A549 (cell line): Measurements from ENCODE around the gene ACBD7. TPM values are rescaled to one million over a fixed set of nuclear protein-coding genes. Genes with fewer than 3 reads are reported as not detected.

Experiments
- ATAC-seq, 2 experiments: fragments of 200-7000 bp in 1 of 2; fragments of >200 bp in 1 of 2; cut with Nextera tagmentation in 1 of 2; cut with Tn5 transposase in 1 of 2; 3 replicates each; pipeline versions ENCODE4 v1.8.0 to v1.9.1; 2018 to 2020; ENCODE audit warnings: mild to moderate bottlenecking in 1 of 2, moderate library complexity in 1 of 2
- CTCF ChIA-PET: fragments of 300-600 bp; sonication (Branson Sonifier 250); formaldehyde crosslinking; extraction: SDS; loops from one replicate; lab custom pipeline; 2021; ENCODE audit warnings: antibody characterized with exemption, inconsistent platforms; lab: Yijun Ruan, JAX
- POLR2A ChIA-PET: fragments of 350-600 bp; formaldehyde crosslinking; extraction: SDS; loops from one replicate; lab custom pipeline; 2021; ENCODE audit warnings: antibody characterized with exemption, inconsistent platforms; lab: Yijun Ruan, JAX
- DNase-seq, 2 experiments: peaks; one replicate each; pipeline versions ENCODE4 v3.0.0 to v3.0.0-alpha.2; 2011 to 2016; ENCODE audit warnings: low read depth in 1 of 2, low spot score in 1 of 2
- FAIRE-seq: peaks from 2 replicates; lab custom pipeline; 2011; peaks lifted over from hg19 to GRCh38; lab: Jason Lieb, UNC
- H3K27ac ChIP-seq, 2 experiments: fragments of >200 bp; sonication (Bioruptor Twin); formaldehyde crosslinking; 3 replicates each; pipeline ENCODE4 v1.5.1; 2016 to 2017
- H3K4me1 ChIP-seq: fragments of >200 bp; sonication (Bioruptor Twin); formaldehyde crosslinking; 3 replicates; pipeline ENCODE4 v1.6.1; 2016
- H3K4me2 ChIP-seq: fragments of >200 bp; sonication (Bioruptor Twin); formaldehyde crosslinking; 3 replicates; pipeline ENCODE4 v1.6.1; 2016
- H3K4me3 ChIP-seq: fragments of >200 bp; sonication (Bioruptor Twin); formaldehyde crosslinking; 3 replicates; pipeline ENCODE4 v1.5.1; 2016
- H3K9me3 ChIP-seq: fragments of >200 bp; sonication (Bioruptor Twin); formaldehyde crosslinking; 3 replicates; pipeline ENCODE4 v1.6.1; 2016
- BCL3 ChIP-seq: fragments of >200 bp; sonication (Bioruptor Twin); formaldehyde crosslinking; IDR thresholded peaks from 3 replicates; pipeline ENCODE4 v1.6.1; 2016
- CBX8 ChIP-seq: fragments of 200-600 bp; sonication (generic); IDR thresholded peaks from 2 replicates; pipeline ENCODE4 v1.6.1; 2016
- CHD4 ChIP-seq: fragments of 200-600 bp; sonication (generic); IDR thresholded peaks from 2 replicates; pipeline ENCODE4 v1.6.1; 2016; ENCODE audit warnings: antibody characterized with exemption, mild to moderate bottlenecking, borderline replicate concordance
- ELK1 ChIP-seq: fragments of 150-350 bp; IDR thresholded peaks from 2 replicates; pipeline ENCODE4 v1.6.1; 2014; ENCODE audit warnings: low read depth, mild to moderate bottlenecking, low read length
- ESRRA ChIP-seq: fragments of 150-350 bp; IDR thresholded peaks from 2 replicates; pipeline ENCODE4 v1.6.1; 2014; ENCODE audit warnings: mild to moderate bottlenecking, low read length, borderline replicate concordance
- FOSB ChIP-seq: fragments of 250-450 bp; sonication (Bioruptor Pico); IDR thresholded peaks from 2 replicates; pipeline ENCODE4 v1.5.0; 2020; ENCODE audit warnings: mild to moderate bottlenecking, moderate library complexity
- FOXS1 ChIP-seq: fragments of 250-450 bp; sonication (Bioruptor Pico); IDR thresholded peaks from 2 replicates; pipeline ENCODE4 v1.5.0; 2020; ENCODE audit warnings: mild to moderate bottlenecking, moderate library complexity
- HDAC2 ChIP-seq: fragments of 200-600 bp; sonication (generic); IDR thresholded peaks from 2 replicates; pipeline ENCODE4 v1.6.1; 2016
- HES2 ChIP-seq: fragments of >200 bp; sonication (Bioruptor Twin); formaldehyde crosslinking; IDR thresholded peaks from 2 replicates; pipeline ENCODE4 v1.6.1; 2016
- HEYL ChIP-seq: fragments of 250-450 bp; sonication (Bioruptor Pico); IDR thresholded peaks from 2 replicates; pipeline ENCODE4 v1.8.0; 2021; ENCODE audit warnings: mild to moderate bottlenecking, moderate library complexity
- HOXB5 ChIP-seq: fragments of 250-450 bp; sonication (Bioruptor Pico); IDR thresholded peaks from 2 replicates; pipeline ENCODE4 v1.5.0; 2020; ENCODE audit warnings: mild to moderate bottlenecking, moderate library complexity
- JUNB ChIP-seq: fragments of >200 bp; sonication (Bioruptor Twin); formaldehyde crosslinking; IDR thresholded peaks from 2 replicates; pipeline ENCODE4 v1.6.1; 2016
- NFE2L2 ChIP-seq: fragments of 150-350 bp; conservative IDR thresholded peaks from 2 replicates; pipeline ENCODE4 v1.6.1; 2014; ENCODE audit warnings: low read length
- NPAS2 ChIP-seq: fragments of 250-450 bp; sonication (Bioruptor Pico); IDR thresholded peaks from 2 replicates; pipeline ENCODE4 v1.8.0; 2022; ENCODE audit warnings: mild to moderate bottlenecking, moderate library complexity, borderline replicate concordance
- PBX3 ChIP-seq: IDR thresholded peaks from 2 replicates; pipeline ENCODE4 v1.6.1; 2012
- POLR2AphosphoS2 ChIP-seq: conservative IDR thresholded peaks from 2 replicates; pipeline ENCODE4 v1.6.1; 2012; ENCODE audit warnings: low read length, improper control_type of control experiment, inconsistent platforms
- RARB ChIP-seq: fragments of 250-450 bp; sonication (Bioruptor Pico); IDR thresholded peaks from 2 replicates; pipeline ENCODE4 v1.8.0; 2021; ENCODE audit warnings: mild to moderate bottlenecking, moderate library complexity
- RCOR1 ChIP-seq: fragments of 150-350 bp; IDR thresholded peaks from 2 replicates; pipeline ENCODE4 v1.6.1; 2014; ENCODE audit warnings: antibody characterized with exemption, low read length, low read depth
- RNF2 ChIP-seq: fragments of 200-600 bp; sonication (generic); IDR thresholded peaks from 2 replicates; pipeline ENCODE4 v1.6.1; 2016; ENCODE audit warnings: low read depth, mild to moderate bottlenecking, antibody characterized with exemption, moderate library complexity, borderline replicate concordance
- SMC3 ChIP-seq: fragments of >200 bp; sonication (Bioruptor Twin); formaldehyde crosslinking; IDR thresholded peaks from 3 replicates; pipeline ENCODE4 v1.6.1; 2018; ENCODE audit warnings: inconsistent platforms
- TP53 ChIP-seq: fragments of 250-450 bp; sonication (Bioruptor Pico); IDR thresholded peaks from 2 replicates; pipeline ENCODE4 v1.5.0; 2021; ENCODE audit warnings: mild to moderate bottlenecking, moderate library complexity
- USF2 ChIP-seq: fragments of 450-650 bp; IDR thresholded peaks from 2 replicates; pipeline ENCODE4 v1.6.1; 2014; ENCODE audit warnings: antibody characterized with exemption
- ZSCAN20 ChIP-seq: fragments of 250-450 bp; sonication (Bioruptor Pico); IDR thresholded peaks from 2 replicates; pipeline ENCODE4 v1.8.0; 2022; ENCODE audit warnings: mild to moderate bottlenecking, moderate library complexity
- WGBS: methylation state at CpG from one replicate; pipeline ENCODE4 v1.1.6; 2017; ENCODE audit errors: missing lambda C conversion rate; 5-methylcytosine and 5-hydroxymethylcytosine counted together
- polyA plus RNA-seq, 4 experiments: library from polyadenylated mRNA; depleted of rRNA in 3 of 4; stranded (reverse); fragments of >200 nt; fragmentation: RNase III in 1 of 4; extraction: RNeasy Plus Mini Kit Qiagen cat#74134 plus additional on column Dnase treatment in 1 of 4; gene quantifications; 2 replicates in 3 of 4; 3 replicates in 1 of 4; pipeline ENCODE4 v1.2.3, GENCODE V29; 2011 to 2017

The ACBD7 gene
- polyA plus RNA-seq, 2 of the 4 experiments (the other 2 are of a cell fraction), result 0.90 to 1.2 TPM

- no peak for TF ChIP-seq HDAC2
- no peak for TF ChIP-seq USF2
- 0 out of 2 replicates have a peak, but pooled peaks have one; percentile 30 for TF ChIP-seq FOXS1
- no peak for TF ChIP-seq JUNB
- no peak for TF ChIP-seq HES2
- TF ChIP-seq TP53 (CRISPR knock-in tag), result no peak
- TF ChIP-seq HOXB5 (CRISPR knock-in tag), result 0 out of 2 replicates have a peak, but pooled peaks have one; percentile 66
- TF ChIP-seq CHD4, result no peak
Measured at GRCh38 chr10:15084502-15084922, 4.1 kb downstream of the ACBD7 start (continued).

GRCh38 chr10:15083674-15084501 lies 4.7 kb downstream of the ACBD7 start:
- Histone ChIP-seq H3K4me2 (peak overlapping the region; percentile 68), H3K27ac (peak overlapping the region; percentile 29 to 50; a peak in 5 of 6 replicates)
- ATAC-seq (peak; percentile 3 to 12; a peak in 2 of 6 replicates), FAIRE-seq (peak; percentile 23)
- 83% methylated on average over 18 of the region's 18 CpGs for WGBS
- POLR2A ChIA-PET, result no interaction called here
- TF ChIP-seq POLR2AphosphoS2 (no peak), RCOR1 (no peak), ZSCAN20 (CRISPR knock-in tag) (no peak), RARB (CRISPR knock-in tag) (no peak), CBX8 (no peak), NPAS2 (CRISPR knock-in tag) (no peak), HEYL (CRISPR knock-in tag) (no peak), ESRRA (no peak), ELK1 (no peak), FOSB (CRISPR knock-in tag) (no peak), NFE2L2 (no peak), SMC3 (no peak), HOXB5 (CRISPR knock-in tag) (no peak), USF2 (no peak), BCL3 (no peak), PBX3 (no peak), HDAC2 (no peak), RNF2 (no peak)
- TF ChIP-seq, all 56 proteins: peak for 0
- CTCF ChIA-PET, result interaction anchor here (0.7 to 1.5 kb wide), 3 partner anchors 265 to 585 kb away, joined by 3 read pairs; no protein-coding TSS in a partner anchor
- Histone ChIP-seq H3K9me3 (no peaks in the 10 kb centered on the region), H3K4me3 (peak overlapping the region; percentile 33), H3K4me1 (peaks cover 10% of the 10 kb centered on the region; the same call in 1 of the 3 replicates)
- no peak for DNase-seq
